Central memory CD8-positive, alpha-beta T cell (primary cell): Measurements from ENCODE around the gene WDR3.

Source experiments
- ATAC-seq: fragments of 150-1000 bp; cut with Tn5 transposase; replicated peaks from 2 replicates; pipeline ENCODE4 v1.10.0; 2022; ENCODE audit warnings: mild to moderate bottlenecking, moderate FRiP score, moderate number of reproducible peaks; ENCODE audit not compliant: poor library complexity, severe bottlenecking; ENCODE audit errors: extremely low read depth
- DNase-seq, 2 donors: peaks; one replicate each; pipeline ENCODE4 v3.0.0; 2021; ENCODE audit warnings: low spot score in 2 of 2
- H3K27ac Mint-ChIP-seq: one replicate; pipeline ENCODE4 v1.8.0; 2022; ENCODE audit warnings: low read depth, mild to moderate bottlenecking, moderate library complexity, mixed read lengths
- H3K27me3 Mint-ChIP-seq: one replicate; pipeline ENCODE4 v1.8.0; 2022; ENCODE audit warnings: mixed read lengths
- H3K36me3 Mint-ChIP-seq: one replicate; pipeline ENCODE4 v1.8.0; 2022; ENCODE audit warnings: mild to moderate bottlenecking, moderate library complexity, mixed read lengths; ENCODE audit not compliant: insufficient read depth
- H3K4me1 Mint-ChIP-seq: one replicate; pipeline ENCODE4 v1.8.0; 2022; ENCODE audit warnings: mixed read lengths
- H3K4me3 Mint-ChIP-seq: one replicate; pipeline ENCODE4 v1.8.0; 2022; ENCODE audit warnings: mild to moderate bottlenecking, moderate library complexity, mixed read lengths
- H3K9me3 Mint-ChIP-seq: one replicate; pipeline ENCODE4 v1.8.0; 2022; ENCODE audit warnings: mixed read lengths

Gene WDR3

GRCh38 chr1:117964290-117965038 is 34.9 kb downstream of the WDR3 start:
- no peak for ATAC-seq
- Mint-ChIP-seq H3K4me3 (no peak overlapping the region), H3K9me3 (no peaks in the 10 kb centered on the region), H3K27me3 (no peaks in the 10 kb centered on the region), H3K4me1 (no peaks in the 10 kb centered on the region), H3K36me3 (peaks cover 3% of the 10 kb centered on the region), H3K27ac (no peak overlapping the region)
- DNase-seq, result no peak

- Mint-ChIP-seq H3K27ac (no peak overlapping the region), H3K4me3 (no peak overlapping the region), H3K27me3 (no peaks in the 10 kb centered on the region), H3K9me3 (no peaks in the 10 kb centered on the region), H3K36me3 (no peaks in the 10 kb centered on the region), H3K4me1 (no peaks in the 10 kb centered on the region)
- ATAC-seq (no peak), DNase-seq (no peak)
These were observed 37.9 kb downstream of the WDR3 start for GRCh38 chr1:117967477-117967876.

- no peaks in the 10 kb centered on the region for H3K9me3 Mint-ChIP-seq
- ATAC-seq, result no peak
- no peak overlapping the region for H3K27ac Mint-ChIP-seq
- no peak for DNase-seq
- H3K4me3 Mint-ChIP-seq, result no peak overlapping the region
- H3K27me3 Mint-ChIP-seq, result peaks cover 4% of the 10 kb centered on the region
- H3K4me1 Mint-ChIP-seq, result no peaks in the 10 kb centered on the region
- H3K36me3 Mint-ChIP-seq, result no peaks in the 10 kb centered on the region
These were observed 38.3 kb downstream of the WDR3 start for GRCh38 chr1:117967881-117968280.

- Mint-ChIP-seq H3K27me3 (peaks cover 17% of the 10 kb centered on the region), H3K4me3 (no peak overlapping the region), H3K36me3 (no peaks in the 10 kb centered on the region), H3K27ac (no peak overlapping the region), H3K9me3 (no peaks in the 10 kb centered on the region), H3K4me1 (no peaks in the 10 kb centered on the region)
- DNase-seq (no peak), ATAC-seq (no peak)
These were observed 40.7 kb downstream of the WDR3 start for GRCh38 chr1:117970252-117970651.

- no peaks in the 10 kb centered on the region for H3K36me3 Mint-ChIP-seq
- H3K4me3 Mint-ChIP-seq, result no peak overlapping the region
- ATAC-seq, result no peak
- H3K27me3 Mint-ChIP-seq, result peaks cover 17% of the 10 kb centered on the region
- no peaks in the 10 kb centered on the region for H3K9me3 Mint-ChIP-seq
- no peaks in the 10 kb centered on the region for H3K4me1 Mint-ChIP-seq
- no peak overlapping the region for H3K27ac Mint-ChIP-seq
- no peak for DNase-seq
These were observed 42.2 kb downstream of the WDR3 start for GRCh38 chr1:117971777-117972176.

GRCh38 chr1:117976381-117976780 is 46.8 kb downstream of the WDR3 start:
- ATAC-seq, result no peak
- H3K4me1 Mint-ChIP-seq, result no peaks in the 10 kb centered on the region
- no peaks in the 10 kb centered on the region for H3K36me3 Mint-ChIP-seq
- H3K9me3 Mint-ChIP-seq, result no peaks in the 10 kb centered on the region
- peaks cover 17% of the 10 kb centered on the region for H3K27me3 Mint-ChIP-seq
- H3K4me3 Mint-ChIP-seq, result no peak overlapping the region
- H3K27ac Mint-ChIP-seq, result no peak overlapping the region
- no peak for DNase-seq

GRCh38 chr1:117981455-117982192 is 52.1 kb downstream of the WDR3 start:
- Mint-ChIP-seq H3K4me1 (no peaks in the 10 kb centered on the region), H3K36me3 (no peaks in the 10 kb centered on the region), H3K9me3 (no peaks in the 10 kb centered on the region), H3K27me3 (peaks cover 38% of the 10 kb centered on the region), H3K4me3 (no peak overlapping the region), H3K27ac (no peak overlapping the region)
- DNase-seq (no peak), ATAC-seq (no peak)

GRCh38 chr1:117985239-117985638 is 55.7 kb downstream of the WDR3 start:
- no peaks in the 10 kb centered on the region for H3K36me3 Mint-ChIP-seq
- no peaks in the 10 kb centered on the region for H3K9me3 Mint-ChIP-seq
- H3K4me1 Mint-ChIP-seq, result no peaks in the 10 kb centered on the region
- H3K4me3 Mint-ChIP-seq, result no peak overlapping the region
- no peak for DNase-seq
- ATAC-seq, result no peak
- H3K27me3 Mint-ChIP-seq, result peaks cover 47% of the 10 kb centered on the region
- no peak overlapping the region for H3K27ac Mint-ChIP-seq

- no peaks in the 10 kb centered on the region for H3K4me1 Mint-ChIP-seq
- no peaks in the 10 kb centered on the region for H3K9me3 Mint-ChIP-seq
- DNase-seq, result no peak
- H3K27me3 Mint-ChIP-seq, result peaks cover 47% of the 10 kb centered on the region
- no peak for ATAC-seq
- no peak overlapping the region for H3K27ac Mint-ChIP-seq
- H3K36me3 Mint-ChIP-seq, result no peaks in the 10 kb centered on the region
- no peak overlapping the region for H3K4me3 Mint-ChIP-seq
These were observed 56.4 kb downstream of the WDR3 start for GRCh38 chr1:117985973-117986372.

- Mint-ChIP-seq H3K4me3 (no peak overlapping the region), H3K27me3 (peaks cover 72% of the 10 kb centered on the region), H3K4me1 (no peaks in the 10 kb centered on the region), H3K36me3 (no peaks in the 10 kb centered on the region), H3K27ac (no peak overlapping the region), H3K9me3 (peaks cover 19% of the 10 kb centered on the region)
- ATAC-seq (no peak), DNase-seq (no peak)
These were observed 74.8 kb downstream of the WDR3 start for GRCh38 chr1:118004312-118004711.

GRCh38 chr1:118007391-118007790 is 77.9 kb downstream of the WDR3 start:
- H3K36me3 Mint-ChIP-seq, result no peaks in the 10 kb centered on the region
- ATAC-seq (no peak), DNase-seq (no peak)
- no peak overlapping the region for H3K4me3 Mint-ChIP-seq
- peaks cover 67% of the 10 kb centered on the region for H3K27me3 Mint-ChIP-seq
- no peaks in the 10 kb centered on the region for H3K4me1 Mint-ChIP-seq
- H3K27ac Mint-ChIP-seq, result no peak overlapping the region
- H3K9me3 Mint-ChIP-seq, result peaks cover 12% of the 10 kb centered on the region

GRCh38 chr1:118008011-118008410 is 78.5 kb downstream of the WDR3 start:
- Mint-ChIP-seq H3K27ac (no peak overlapping the region), H3K36me3 (no peaks in the 10 kb centered on the region), H3K27me3 (peaks cover 61% of the 10 kb centered on the region), H3K4me3 (no peak overlapping the region), H3K9me3 (peaks cover 8% of the 10 kb centered on the region), H3K4me1 (no peaks in the 10 kb centered on the region)
- ATAC-seq, result no peak
- no peak for DNase-seq

- Mint-ChIP-seq H3K4me1 (no peaks in the 10 kb centered on the region), H3K27me3 (peaks cover 63% of the 10 kb centered on the region), H3K27ac (no peak overlapping the region), H3K4me3 (no peak overlapping the region), H3K36me3 (no peaks in the 10 kb centered on the region), H3K9me3 (no peaks in the 10 kb centered on the region)
- ATAC-seq, result no peak
- no peak for DNase-seq
These were observed 83.1 kb downstream of the WDR3 start for GRCh38 chr1:118012515-118013124.
